ENCODE results near the gene RDX. TPM values are rescaled to one million over a fixed set of nuclear protein-coding genes. Genes with fewer than 3 reads are reported as not detected.

RDX gene
- total RNA-seq, 1 donor from 2014 or later: 225 TPM

DNA sequence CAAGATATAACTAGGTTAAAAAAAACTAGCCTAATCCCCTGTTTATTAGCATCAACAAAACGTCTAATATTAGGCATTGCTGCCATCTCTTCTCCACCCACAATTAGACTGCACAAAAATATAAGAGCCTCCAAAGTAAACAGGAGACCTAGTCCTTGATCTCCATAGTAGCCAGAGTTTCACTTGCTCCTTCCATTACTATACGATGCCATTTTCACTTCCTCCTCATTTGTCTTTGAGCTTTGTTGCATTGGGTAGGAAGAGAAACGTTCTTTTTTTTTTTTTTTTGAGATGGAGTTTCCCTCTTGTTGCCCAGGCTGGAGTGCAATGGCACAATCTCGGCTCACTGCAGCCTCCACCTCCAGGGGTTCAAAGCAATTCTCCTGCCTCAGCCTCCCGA is 42.3 kb upstream of the RDX start:
- H3K9me3 Mint-ChIP-seq (ENCODE audit: unreplicated experiment): no peaks in the 10 kb centered on the region

DNA sequence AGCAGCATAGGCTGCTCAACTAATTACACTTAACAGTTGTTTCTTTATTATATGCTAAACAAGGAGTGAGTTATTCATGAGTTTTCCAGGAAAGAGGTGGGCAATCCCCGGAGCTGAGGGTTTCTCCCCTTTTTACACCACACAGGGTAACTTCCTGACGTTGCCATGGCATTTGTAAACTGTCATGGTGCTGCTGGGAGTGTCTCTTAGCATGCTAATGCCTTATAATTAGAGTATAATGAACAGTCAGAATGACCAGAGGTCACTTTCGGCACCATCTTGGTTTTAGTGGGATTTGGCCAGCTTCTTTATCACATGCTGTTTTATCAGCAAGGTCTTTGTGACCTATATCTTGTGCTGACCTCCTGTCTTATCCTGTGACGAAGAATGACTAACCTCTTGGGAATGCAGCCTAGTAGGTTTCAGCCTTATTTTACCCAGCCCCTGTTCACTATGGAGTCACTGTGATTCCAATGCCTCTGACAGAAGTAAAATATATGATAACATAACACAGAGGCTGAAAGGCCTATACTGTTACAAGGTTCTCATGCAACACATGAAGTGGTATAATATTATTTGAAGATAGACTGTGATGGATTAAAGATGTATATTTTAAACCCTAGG is 41.3 kb upstream of the RDX start:
- TF ChIP-seq, protein P1, sequence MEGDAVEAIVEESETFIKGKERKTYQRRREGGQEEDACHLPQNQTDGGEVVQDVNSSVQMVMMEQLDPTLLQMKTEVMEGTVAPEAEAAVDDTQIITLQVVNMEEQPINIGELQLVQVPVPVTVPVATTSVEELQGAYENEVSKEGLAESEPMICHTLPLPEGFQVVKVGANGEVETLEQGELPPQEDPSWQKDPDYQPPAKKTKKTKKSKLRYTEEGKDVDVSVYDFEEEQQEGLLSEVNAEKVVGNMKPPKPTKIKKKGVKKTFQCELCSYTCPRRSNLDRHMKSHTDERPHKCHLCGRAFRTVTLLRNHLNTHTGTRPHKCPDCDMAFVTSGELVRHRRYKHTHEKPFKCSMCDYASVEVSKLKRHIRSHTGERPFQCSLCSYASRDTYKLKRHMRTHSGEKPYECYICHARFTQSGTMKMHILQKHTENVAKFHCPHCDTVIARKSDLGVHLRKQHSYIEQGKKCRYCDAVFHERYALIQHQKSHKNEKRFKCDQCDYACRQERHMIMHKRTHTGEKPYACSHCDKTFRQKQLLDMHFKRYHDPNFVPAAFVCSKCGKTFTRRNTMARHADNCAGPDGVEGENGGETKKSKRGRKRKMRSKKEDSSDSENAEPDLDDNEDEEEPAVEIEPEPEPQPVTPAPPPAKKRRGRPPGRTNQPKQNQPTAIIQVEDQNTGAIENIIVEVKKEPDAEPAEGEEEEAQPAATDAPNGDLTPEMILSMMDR (IDR thresholded peaks at IDR 0.05; ENCODE audit: unreplicated experiment): no peak
- DNase-seq (ENCODE audit: low spot score): no peak
- H3K27me3 Mint-ChIP-seq (ENCODE audit: unreplicated experiment): peaks cover 2% of the 10 kb centered on the region
- no peak overlapping the region for H3K27ac Mint-ChIP-seq (ENCODE audit: unreplicated experiment)
- H3K4me3 Mint-ChIP-seq (ENCODE audit: unreplicated experiment): no peak overlapping the region
- no peaks in the 10 kb centered on the region for H3K4me1 Mint-ChIP-seq (ENCODE audit: unreplicated experiment)
- H3K9me3 Mint-ChIP-seq (ENCODE audit: unreplicated experiment): no peaks in the 10 kb centered on the region
- H3K36me3 Mint-ChIP-seq (ENCODE audit: low read depth, unreplicated experiment): peaks cover 4% of the 10 kb centered on the region

More for the DNA sequence above, 42.3 kb upstream of the RDX start:
- Mint-ChIP-seq H3K27me3 (ENCODE audit: unreplicated experiment) (peaks cover 2% of the 10 kb centered on the region), H3K27ac (ENCODE audit: unreplicated experiment) (no peak overlapping the region), H3K4me1 (ENCODE audit: unreplicated experiment) (no peaks in the 10 kb centered on the region), H3K4me3 (ENCODE audit: unreplicated experiment) (no peak overlapping the region), H3K36me3 (ENCODE audit: low read depth, unreplicated experiment) (no peaks in the 10 kb centered on the region)
- TF ChIP-seq, protein P1 (IDR thresholded peaks at IDR 0.05; ENCODE audit: unreplicated experiment): no peak
- DNase-seq (ENCODE audit: low spot score): no peak

DNA sequence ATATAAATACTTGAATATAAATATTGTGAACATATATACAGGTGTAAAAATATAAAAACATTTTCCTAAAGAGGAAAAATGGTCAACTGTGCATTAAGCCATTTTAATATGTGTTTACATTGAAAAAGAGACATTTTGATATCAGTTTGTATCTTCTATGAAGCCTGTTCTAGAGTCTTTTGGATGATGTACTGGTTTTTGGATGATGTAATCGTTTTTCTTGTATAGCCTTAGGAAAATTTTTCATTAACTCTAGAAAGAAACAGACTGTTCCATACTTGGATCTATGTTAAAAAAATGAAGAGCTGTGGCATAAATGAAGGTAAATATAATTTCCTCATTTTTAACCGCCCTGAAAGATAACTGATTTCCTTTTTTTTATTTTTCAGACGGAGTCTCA is 39.6 kb upstream of the RDX start:
- Mint-ChIP-seq H3K9me3 (ENCODE audit: unreplicated experiment) (no peaks in the 10 kb centered on the region), H3K4me3 (ENCODE audit: unreplicated experiment) (no peak overlapping the region)

DNA sequence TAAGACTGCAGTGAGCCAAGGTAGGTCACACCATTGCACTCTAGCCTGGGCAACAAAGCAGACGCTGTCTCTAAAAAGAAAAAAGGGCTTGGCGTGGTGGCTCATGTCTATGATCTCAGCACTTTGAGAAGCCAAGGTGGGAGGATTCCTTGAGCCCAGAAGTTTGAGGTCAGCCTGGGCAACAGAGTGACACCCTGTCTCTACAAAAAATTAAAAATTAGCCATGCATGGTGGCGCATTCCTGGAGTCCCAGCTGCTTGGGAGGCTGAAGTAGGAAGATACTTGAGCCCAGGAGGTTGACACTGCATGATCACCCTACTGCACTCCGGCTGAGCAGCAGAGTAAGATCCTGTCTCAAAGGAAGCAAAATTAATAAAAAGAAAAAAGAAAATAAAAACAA is 38.9 kb upstream of the RDX start:
- H3K36me3 Mint-ChIP-seq (ENCODE audit: low read depth, unreplicated experiment): peaks cover 13% of the 10 kb centered on the region
- no peaks in the 10 kb centered on the region for H3K4me1 Mint-ChIP-seq (ENCODE audit: unreplicated experiment)
- H3K9me3 Mint-ChIP-seq (ENCODE audit: unreplicated experiment): no peaks in the 10 kb centered on the region
- TF ChIP-seq, protein P1 (IDR thresholded peaks at IDR 0.05; ENCODE audit: unreplicated experiment): no peak
- H3K27ac Mint-ChIP-seq (ENCODE audit: unreplicated experiment): no peak overlapping the region
- no peak overlapping the region for H3K4me3 Mint-ChIP-seq (ENCODE audit: unreplicated experiment)
- no peak for DNase-seq (ENCODE audit: low spot score)
- H3K27me3 Mint-ChIP-seq (ENCODE audit: unreplicated experiment): peaks cover 2% of the 10 kb centered on the region

More for the DNA sequence above, 39.6 kb upstream of the RDX start:
- Mint-ChIP-seq H3K36me3 (ENCODE audit: low read depth, unreplicated experiment) (peaks cover 6% of the 10 kb centered on the region), H3K4me1 (ENCODE audit: unreplicated experiment) (no peaks in the 10 kb centered on the region), H3K27me3 (ENCODE audit: unreplicated experiment) (peaks cover 2% of the 10 kb centered on the region), H3K27ac (ENCODE audit: unreplicated experiment) (no peak overlapping the region)
- TF ChIP-seq, protein P1 (IDR thresholded peaks at IDR 0.05; ENCODE audit: unreplicated experiment): no peak
- DNase-seq (ENCODE audit: low spot score): no peak

DNA sequence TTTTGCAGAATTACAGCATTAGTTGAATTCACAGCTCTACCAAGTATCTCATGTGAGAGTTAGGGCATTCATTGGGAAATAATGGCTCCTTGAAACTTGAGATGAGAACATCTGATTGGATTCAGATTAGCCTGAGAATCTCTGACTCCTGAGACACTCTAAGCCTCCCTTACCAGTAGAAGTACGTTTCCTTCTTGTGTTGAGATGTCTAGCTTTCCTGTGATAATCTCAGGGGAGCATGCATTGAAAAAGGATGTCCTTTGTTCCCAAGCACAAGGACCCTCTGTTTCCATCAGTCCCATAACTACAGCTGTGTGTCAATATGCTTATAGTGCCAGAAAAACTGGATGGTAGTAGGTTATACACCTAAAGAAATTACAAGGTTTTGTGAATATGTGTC is 35.2 kb upstream of the RDX start:
- Mint-ChIP-seq H3K4me1 (ENCODE audit: unreplicated experiment) (peaks cover 14% of the 10 kb centered on the region), H3K36me3 (ENCODE audit: low read depth, unreplicated experiment) (peaks cover 21% of the 10 kb centered on the region), H3K27me3 (ENCODE audit: unreplicated experiment) (peaks cover 7% of the 10 kb centered on the region), H3K9me3 (ENCODE audit: unreplicated experiment) (no peaks in the 10 kb centered on the region), H3K4me3 (ENCODE audit: unreplicated experiment) (no peak overlapping the region), H3K27ac (ENCODE audit: unreplicated experiment) (no peak overlapping the region)
- DNase-seq (ENCODE audit: low spot score): no peak
- TF ChIP-seq, protein P1 (IDR thresholded peaks at IDR 0.05; ENCODE audit: unreplicated experiment): no peak

Measured in endothelial cell (in vitro differentiated cells).